GM13976 (cell line): ENCODE data around the gene SLC35F3.

Experiments
- DNase-seq: peaks from one replicate; pipeline ENCODE4 v3.0.0; 2012; ENCODE audit warnings: low spot score
- CTCF ChIP-seq: IDR thresholded peaks from 2 replicates; pipeline ENCODE4 v1.5.1; 2012; ENCODE audit warnings: borderline replicate concordance, mild to moderate bottlenecking; ENCODE audit not compliant: insufficient read depth; ENCODE audit errors: extremely low read depth, missing control alignments, control extremely low read depth
- in situ Hi-C: fragments of 300-500 bp; cut with MboI; formaldehyde crosslinking; loops from one replicate; pipeline ENCODE4 v1.12.0; 2022; ENCODE audit warnings: low sequenced_read_pairs, mixed read lengths, inconsistent platforms; ENCODE audit not compliant: unreplicated experiment

Gene SLC35F3

GRCh38 chr1:234000557-234001041, 96.1 kb downstream of the SLC35F3 start:
- no peak for DNase-seq
- TF ChIP-seq CTCF, result no peak
- in situ Hi-C loops, result no loop called here

- no peak for TF ChIP-seq CTCF
- in situ Hi-C loops, result no loop called here
- DNase-seq, result no peak
Observed at GRCh38 chr1:234001817-234002216, 97.3 kb downstream of the SLC35F3 start.

- in situ Hi-C loops, result no loop called here
- TF ChIP-seq CTCF, result no peak
- no peak for DNase-seq
Observed at GRCh38 chr1:234004591-234004990, 100.1 kb downstream of the SLC35F3 start.

- no peak for TF ChIP-seq CTCF
- DNase-seq, result no peak
- in situ Hi-C loops, result no loop called here
Observed at GRCh38 chr1:234007684-234008083, 103.2 kb downstream of the SLC35F3 start.

- DNase-seq, result no peak
- no peak for TF ChIP-seq CTCF
- in situ Hi-C loops, result no loop called here
Observed at GRCh38 chr1:234008591-234008990, 104.1 kb downstream of the SLC35F3 start.

GRCh38 chr1:234009668-234010067, 105.2 kb downstream of the SLC35F3 start:
- no peak for TF ChIP-seq CTCF
- in situ Hi-C loops, result no loop called here
- no peak for DNase-seq

GRCh38 chr1:234014208-234014607, 109.7 kb downstream of the SLC35F3 start:
- DNase-seq, result no peak
- TF ChIP-seq CTCF, result no peak
- in situ Hi-C loops, result no loop called here
